HG03354 (cell line): ENCODE results near the gene PCYT1A.

Experiments used
- ATAC-seq: cut with Tn5 transposase; IDR thresholded peaks from one replicate; pipeline ENCODE4 v1.9.1; 2021; ENCODE audit warnings: mild to moderate bottlenecking; ENCODE audit not compliant: unreplicated experiment, poor library complexity, severe bottlenecking

PCYT1A gene

DNA sequence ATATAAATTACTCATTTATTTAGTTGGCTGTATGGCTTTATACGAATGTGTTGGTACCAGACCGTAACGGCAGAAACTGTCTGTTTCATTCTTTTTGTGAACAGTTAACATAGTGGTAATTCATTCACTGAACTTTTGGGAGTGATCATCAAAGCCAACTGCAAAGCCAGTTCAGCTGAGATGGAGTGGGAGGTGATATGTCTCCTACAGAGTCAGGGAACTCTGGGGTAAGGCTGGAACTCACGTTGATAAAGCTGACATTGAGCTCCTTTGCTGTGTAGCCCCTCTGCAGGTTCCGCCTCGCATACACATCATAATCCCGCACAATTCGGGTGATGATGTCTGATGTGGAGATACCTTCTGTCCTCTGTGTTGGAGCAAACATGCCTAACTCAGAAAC, 45.8 kb downstream of the PCYT1A start:
- no peak for ATAC-seq

DNA sequence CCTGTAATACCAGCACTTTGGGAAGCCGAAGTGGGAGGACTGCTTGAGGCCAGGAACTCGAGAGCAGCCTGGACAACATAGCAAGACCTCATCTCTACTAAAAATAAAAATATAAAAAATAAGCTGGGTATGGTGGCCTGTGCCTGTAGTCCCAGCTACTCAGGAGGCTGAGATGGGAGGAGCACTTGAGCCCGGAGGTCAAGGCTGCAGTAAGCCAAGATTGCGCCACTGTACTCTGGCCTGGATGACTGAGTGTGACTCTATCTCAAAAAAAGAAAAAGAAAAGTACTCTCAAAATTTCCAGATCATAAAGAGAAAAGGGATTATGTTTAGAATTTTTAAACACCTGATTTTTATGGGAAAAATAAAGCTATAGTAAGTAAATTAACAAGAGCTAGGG, 47.1 kb downstream of the PCYT1A start:
- no peak for ATAC-seq

DNA sequence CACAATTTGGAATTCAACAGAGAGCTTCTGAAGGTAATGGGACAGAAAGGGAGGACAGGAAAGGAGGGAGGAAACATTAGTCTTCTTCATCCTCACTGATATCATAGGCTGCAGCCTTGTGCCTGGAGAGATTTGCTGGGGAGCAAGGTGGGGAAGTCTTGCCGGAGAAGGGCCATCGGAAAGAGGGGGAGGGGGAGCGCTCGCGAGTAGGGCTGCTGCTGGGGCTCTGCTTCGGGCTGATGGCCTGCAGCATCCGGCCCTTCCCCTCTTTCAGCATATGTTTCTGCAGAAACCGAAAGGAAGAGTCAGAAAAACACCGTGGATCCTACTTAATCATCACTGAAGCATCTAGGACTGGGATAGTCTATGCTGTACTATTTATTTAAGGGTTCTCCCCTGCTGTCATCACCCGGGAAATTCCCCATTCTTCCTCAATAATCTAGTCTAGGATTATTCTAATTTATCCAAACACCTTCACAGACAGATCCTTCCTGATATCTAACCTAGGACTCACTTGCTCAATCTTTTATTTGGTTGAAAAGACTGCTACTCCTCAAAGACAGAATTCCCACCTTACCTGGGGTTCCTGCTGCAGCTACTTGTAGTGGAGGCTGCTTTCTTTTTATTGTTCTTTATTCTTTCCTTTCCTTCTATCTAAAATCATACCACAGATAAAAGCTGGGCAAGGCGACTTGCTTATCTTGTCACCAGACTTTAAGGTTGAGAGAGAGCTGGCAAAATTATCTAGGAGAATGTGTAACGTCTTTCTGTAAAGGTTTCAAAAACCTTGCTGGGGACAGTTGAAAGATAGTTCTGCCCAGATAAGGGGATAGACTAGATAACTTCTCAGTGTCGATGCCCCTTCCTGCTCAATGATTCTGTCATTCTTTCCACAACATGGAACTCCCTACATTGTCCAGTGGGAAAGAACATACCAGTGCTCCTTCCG, 48.6 kb downstream of the PCYT1A start:
- no peak for ATAC-seq

DNA sequence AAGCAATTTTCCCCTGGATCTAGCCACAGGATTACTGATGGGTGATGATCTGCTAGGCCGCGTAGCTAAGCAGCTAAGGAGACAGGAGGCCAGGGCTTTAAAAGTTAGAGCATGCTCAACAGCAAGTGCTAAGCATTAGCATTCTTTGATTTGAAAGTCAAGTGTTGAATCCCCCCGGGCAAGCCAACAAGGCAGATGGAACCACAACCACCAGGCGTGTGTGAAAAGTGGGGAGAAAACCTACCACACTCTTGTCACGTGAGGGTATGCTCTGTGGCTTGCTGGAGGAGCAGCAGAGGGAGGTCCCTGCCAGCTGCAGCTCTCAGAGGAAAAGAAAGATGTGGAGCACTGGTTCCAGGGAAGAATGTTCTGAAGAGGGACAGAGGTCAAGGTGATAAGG, 50.3 kb downstream of the PCYT1A start:
- ATAC-seq: no peak

DNA sequence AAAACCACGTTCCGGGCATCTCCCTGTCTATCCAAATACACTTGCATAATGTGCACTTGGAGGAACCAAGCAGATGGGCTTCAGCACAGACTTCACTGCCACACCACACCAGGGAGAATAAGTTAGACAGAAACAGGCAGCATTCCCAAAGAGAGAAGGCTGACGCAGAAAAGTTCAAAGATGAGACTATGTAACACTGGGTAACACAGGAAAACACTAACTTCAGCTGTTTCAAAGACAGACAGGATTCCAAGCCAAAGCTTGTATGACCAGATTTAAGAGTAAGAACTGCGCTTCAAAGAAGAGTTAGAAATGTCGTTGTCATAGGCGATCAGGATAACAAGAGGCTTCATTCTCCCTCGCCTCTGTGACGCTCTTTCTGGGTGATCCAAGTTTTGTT, 51.3 kb downstream of the PCYT1A start:
- ATAC-seq: no peak

DNA sequence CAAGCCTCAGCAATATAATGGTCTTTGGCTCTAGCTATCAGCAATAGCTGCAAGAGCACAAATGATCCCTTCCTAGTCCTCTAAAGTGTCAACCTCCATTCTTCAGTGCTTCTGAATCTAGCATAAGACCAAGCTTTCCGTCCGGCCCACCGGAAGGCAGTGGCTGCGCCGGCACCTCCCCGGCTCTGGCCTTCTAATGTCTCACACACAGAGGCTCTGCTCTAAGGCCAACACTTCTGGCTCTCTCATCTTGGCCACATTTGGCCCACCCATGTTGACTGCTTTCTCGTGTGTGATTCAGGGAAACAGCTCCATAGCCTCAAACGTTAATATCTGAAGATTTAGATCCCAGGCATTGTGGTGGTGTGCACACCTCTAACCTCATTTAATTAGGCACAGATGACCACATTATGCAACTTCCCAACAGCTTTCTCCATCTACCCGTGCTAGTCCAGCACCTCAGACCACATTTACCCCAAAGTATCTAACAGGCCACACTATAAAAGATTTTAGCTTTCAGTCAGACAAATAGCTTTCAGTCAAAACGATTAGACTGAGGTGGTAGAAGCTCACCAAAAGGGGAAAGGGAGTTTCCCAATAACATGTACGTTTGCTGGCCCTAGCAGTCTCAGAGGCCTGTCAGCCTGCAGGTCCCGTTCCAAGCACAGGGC, 51.9 kb downstream of the PCYT1A start:
- no peak for ATAC-seq

DNA sequence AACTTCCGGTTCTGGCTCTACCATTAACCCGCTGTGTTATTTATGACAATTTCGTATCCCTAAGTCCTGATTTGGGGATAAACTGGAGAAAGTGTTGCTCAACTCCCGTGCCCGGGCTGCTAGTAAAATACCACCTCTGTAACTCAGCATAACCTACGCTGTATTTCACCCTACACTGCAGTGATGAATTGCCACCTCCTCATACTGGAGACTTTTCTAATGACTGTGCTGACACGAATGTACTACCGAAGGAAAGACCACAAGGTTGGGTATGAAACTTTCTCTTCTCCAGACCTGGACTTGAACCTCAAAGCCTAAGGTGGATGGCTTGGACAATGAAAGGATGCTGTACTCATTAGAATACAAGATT, 54.7 kb downstream of the PCYT1A start:
- ATAC-seq: no peak

DNA sequence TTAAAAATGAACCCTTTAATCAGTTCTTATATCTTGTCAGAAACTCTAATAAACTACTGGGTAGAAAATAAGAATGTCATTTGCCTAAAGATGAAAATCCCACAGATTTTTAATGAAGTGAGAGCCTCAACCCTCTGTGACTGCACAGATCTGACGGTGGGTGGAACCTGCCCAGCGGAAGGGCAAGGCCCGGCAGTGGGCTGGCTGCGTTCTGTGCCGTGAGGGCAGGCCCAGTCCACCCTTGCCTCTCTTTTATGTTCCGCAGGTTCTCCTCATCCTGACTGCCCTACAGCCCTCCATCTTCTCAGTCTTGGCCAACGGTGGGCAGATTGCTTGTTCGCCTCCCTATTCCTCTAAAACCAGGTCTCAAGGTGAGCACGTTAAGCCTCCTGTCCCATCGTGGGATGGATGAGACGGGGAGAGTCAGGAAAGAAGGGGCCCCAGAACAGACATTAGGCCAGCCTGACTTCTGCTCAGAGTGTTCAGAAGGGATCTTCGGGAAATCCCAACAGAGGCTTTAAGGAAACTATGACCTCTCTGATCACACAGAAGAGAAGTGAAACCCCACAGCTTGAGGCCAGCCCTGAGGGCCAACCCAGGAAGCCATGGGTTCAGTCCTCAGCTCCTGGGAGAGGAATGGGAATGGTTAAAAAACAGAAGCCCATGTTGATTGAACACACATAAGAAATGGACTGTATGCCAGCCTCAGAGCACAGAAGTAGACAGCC, 55.2 kb downstream of the PCYT1A start:
- ATAC-seq: no peak

DNA sequence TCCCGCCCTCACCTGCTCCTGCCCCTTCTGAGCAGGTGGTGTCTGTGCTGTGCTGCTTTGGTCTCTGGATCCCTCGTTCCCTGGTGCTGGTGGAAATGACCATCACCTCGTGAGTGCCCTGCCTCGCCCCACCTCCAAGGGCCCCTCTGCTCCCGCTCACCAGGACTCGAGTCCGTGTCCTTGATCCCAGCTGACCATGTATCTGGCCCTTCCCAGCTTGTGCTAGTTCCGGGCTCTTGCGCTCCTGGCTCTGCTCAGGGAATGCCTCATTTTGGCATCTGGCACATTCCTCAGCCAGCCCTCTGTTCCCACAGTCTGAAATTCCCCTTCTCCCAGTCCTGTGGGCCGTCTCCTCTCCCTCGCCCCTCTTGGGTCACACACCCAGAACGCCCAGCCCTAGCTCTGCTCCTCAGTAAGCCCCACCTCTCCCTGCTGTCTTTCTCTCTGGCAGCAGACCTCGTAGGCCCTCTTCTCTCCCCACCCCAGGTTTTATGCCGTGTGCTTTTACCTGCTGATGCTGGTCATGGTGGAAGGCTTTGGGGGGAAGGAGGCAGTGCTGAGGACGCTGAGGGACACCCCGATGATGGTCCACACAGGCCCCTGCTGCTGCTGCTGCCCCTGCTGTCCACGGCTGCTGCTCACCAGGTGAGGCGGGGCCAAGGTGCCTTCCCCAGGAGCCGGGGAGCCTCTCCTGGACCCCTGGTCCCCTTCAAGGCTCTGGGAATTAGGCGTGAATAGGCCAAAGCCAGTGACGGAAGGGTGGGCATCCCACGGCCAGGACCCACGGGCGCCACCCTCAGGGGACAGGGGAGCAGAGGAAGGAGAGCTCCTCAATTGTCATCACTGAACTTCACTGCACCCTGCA, 59.7 kb downstream of the PCYT1A start:
- ATAC-seq: no peak

DNA sequence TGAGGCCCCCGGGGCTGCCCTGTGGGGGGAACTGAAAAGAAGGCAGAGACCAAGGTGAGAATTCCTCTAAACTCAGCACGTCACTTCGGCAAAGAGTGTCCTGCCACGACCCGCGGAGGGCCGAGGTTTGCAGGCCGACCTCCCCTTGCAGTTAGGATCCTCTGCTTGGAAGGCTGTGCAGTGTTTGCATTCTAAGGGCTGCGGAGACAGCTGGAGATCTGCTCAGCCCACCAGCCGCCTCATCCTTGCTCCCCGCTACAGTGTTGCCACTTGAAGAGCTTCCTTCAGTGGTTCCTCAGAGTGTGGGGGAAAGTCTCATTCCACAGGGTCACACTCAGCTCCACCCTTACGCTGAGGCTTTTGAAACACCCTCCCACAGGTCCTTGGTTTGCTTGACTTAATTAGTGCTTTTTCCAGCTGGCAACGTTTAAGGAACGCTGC, 60.4 kb downstream of the PCYT1A start:
- ATAC-seq: no peak

DNA sequence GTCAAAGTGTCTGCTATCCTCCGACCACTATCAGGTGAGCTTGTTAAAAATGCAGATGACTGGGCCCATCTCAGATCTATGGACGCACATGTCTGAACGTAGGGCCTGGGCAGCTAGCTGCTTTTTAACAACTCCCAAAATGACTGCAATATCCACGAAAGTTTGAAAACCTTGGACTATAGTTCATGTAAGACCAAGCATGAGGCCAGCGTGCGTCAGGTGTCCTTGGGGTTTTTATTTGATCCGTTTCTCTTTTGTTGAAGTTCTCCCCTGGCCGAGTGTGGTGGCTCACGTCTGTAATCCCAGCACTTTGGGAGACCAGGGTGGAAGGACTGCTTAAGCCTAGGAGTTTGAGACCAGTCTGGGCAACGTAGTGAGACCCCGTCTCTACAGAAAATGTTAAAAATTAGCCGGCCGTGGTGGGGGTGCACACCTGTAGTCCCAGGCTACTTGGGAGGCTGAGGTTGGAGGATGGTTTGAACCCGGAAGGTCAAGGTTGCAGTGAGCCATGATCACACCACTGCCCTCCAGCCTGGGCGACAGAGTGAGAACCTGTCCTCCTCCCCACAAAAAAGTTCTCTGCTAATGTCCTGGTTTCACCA, 61.7 kb downstream of the PCYT1A start:
- no peak for ATAC-seq

DNA sequence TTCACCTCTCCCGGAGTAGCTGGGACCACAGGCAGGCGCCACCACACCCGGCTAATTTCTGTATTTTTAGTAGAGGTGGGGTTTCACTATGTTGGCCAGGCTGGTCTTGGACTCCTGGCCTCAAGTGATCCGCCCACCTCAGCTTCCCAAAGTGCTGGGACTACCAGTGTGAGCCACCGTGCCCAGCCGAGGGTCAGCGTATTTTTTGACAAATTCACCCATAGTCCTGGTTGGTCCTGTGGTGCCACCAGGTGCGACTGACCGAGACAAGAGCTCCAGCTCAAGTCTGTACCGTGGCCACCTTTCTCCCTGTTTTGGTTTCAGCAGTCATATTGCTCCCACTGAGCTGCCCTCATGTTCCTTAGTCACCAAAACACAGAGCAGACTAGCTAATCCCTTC, 62.4 kb downstream of the PCYT1A start:
- no peak for ATAC-seq

DNA sequence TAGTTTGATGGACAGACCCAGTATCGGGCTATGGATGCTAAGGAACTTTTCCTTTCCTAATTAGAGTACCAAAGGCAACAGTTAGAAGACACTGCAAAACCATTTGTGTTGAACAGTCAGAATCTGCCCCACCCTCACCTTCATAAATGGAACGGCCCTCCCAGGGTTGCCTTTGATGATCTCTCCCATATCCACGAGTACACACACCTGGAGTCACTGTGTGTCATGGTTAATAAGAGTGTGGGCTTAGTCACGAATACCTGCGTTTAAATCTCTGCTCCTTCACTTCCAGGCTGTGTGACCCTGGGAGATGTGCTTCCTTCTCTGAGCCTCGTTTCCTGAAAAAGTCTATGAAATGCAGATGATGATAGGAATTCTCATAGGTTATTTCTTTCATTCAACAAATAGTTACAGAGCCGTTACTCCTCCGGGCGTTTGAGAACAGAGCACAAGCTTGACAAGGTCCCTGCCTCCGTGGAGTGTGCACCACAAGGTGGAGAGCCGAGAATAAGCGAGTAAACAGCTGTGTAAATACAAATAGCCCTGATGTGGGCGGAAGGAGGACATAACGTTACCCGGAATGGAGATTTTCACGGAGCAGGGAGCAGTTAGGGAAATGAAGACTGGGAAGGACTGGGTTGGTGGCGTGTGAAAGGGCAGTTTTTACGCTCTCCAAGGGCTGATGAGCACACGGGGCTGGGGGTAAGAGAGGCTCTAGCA, 64.5 kb downstream of the PCYT1A start:
- no peak for ATAC-seq

DNA sequence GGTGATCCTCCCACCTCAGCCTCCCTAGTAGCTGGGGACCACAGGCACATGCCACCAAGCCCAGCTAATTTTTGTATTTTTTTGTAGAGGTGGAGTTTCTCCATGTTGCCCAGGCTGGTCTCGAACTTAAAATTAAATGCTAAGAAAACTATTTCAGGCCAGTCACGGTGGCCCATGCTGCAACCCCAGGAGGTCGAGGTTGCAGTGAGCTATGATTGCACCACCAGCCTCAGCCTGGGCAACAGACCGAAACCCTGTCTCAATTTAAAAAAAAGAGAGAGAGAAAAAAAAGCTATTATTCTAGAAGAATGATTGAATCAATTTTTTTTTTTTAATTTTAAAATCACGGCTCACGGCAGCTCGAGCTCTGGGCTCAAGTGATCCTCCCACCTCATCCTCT, 66.5 kb downstream of the PCYT1A start:
- no peak for ATAC-seq

DNA sequence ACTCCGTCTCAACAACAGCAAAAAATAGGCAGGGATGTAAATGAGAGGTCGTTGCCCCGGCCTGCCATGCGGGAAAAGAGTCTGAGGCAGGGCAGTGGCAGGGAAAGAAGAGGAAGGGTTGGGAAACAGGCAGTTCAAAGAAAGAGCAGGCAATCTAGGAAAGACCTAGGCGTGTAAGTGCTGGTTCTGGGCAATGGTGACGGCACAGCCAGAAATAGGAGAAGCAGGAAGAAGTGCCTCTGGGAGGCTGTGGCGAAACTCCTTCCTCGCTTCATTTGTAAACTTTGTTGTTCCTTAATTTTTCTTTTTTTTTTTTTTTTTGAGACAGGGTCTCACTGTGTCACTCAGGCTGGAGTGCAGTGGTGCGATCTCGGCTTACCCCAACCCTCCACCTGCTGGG, 66.9 kb downstream of the PCYT1A start:
- no peak for ATAC-seq

DNA sequence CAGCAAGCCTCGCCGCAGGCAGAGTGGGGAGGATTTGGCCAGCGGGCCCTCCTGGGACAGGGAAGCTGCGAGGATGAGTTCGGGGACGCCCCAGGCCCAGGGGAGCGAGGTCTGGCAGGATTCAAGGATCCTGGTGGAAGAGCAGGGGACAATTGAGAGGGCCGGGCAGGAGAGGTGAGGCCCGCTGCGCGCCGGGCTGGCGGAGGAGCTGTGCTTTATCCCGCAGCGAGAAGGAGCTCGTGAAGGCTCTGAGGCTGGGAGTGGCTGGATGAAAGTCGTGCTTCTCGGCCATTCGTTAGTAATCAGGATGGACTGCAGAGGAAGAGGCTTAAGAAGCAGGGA, 67.6 kb downstream of the PCYT1A start:
- ATAC-seq: no peak

DNA sequence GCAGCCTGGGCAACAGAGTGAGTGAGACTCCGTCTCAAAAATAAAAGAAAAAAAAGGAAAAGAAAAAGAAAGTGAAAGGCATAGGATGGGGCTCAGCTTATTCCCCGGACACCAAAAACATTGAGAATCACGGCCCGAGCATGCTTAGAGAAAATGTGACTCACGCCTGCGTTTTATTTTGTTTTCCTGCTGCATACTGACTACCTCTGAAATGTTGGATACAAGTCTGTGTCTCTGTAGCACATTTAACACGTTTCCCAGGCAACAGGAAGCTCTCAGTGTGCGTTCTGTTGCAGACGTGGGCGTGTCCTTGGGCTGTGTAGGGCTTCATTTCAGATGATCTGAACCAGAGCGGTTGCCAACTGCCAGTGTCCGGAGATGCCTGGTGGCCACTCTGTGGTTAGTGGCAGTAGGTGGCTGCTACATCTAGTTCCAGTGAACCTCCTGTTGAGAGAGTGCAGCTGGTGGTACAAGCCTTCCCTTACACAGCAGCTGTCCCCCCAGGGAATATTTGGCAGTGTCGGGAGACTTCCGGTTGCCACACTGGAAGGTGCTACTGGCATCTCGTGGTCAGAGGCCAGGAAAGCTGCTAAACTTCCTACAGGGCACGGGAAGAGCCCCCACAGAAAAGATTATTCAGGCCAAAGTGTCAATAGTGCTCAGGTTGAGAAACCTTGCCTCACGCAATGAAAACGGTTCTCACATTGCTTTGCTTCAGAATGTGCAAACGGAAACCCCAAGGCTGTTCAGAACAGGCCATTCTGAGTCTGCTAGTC, 68.1 kb downstream of the PCYT1A start:
- ATAC-seq: peak; percentile 89

DNA sequence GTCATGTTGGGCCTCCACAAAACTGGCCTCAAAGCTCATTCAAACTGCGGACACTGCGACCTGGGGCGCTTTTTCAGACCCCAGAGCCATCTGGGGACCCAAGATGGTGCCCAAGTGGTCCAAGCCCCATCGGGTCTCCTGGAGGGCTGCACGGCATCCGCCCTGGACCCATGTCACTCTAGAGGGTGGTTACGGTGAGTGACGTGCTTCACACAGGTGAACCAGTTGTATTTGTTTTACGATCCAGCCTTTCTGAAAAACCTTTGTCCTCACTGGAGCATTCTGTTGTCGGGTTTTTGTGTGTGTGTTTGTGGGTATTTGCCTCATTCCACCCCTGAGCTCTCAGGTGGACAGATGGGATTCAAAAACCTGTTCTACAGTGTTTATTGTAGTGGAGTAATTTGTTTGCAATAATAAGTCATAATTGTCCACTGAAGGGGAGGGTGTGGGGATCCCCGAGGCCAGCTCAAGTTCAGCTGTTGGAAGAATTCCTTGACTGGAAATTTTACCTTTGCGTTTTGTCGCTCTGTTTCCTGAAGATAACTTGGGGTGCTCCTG, 69.3 kb downstream of the PCYT1A start:
- ATAC-seq: no peak
